NT2/D1 (cell line): Measurements from ENCODE around the gene NUP43.

Experiments
- SUZ12 ChIP-seq: IDR thresholded peaks from 2 replicates; pipeline ENCODE4 v1.6.1; 2011; ENCODE audit not compliant: insufficient read length, insufficient read depth; ENCODE audit errors: extremely low read depth
- YY1 ChIP-seq: IDR thresholded peaks from 2 replicates; pipeline ENCODE4 v1.6.1; 2011; ENCODE audit not compliant: insufficient read length, insufficient read depth
- ZNF274 ChIP-seq: IDR thresholded peaks from 2 replicates; pipeline ENCODE4 v1.6.1; 2011; ENCODE audit warnings: mild to moderate bottlenecking, low read depth, low read length

DNA sequence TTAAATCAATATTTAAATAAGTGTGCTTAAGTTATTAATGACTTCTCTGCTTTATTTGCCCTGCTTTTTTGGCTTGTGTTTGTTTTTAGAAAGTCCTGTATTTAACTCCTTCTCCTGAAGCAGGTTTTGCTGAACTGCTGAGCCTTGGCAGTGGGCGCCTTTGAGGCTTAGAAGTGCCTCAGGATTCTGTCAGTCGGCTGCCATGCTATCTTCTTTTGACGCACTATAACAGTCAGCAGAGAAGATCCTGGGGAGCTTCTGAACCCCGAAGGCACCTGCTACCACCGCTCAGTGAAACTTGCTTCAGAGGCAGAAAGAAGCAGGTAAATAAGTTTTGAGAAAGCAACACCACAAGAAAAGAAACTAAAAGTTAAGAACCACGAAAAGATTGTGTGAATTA, 25.6 kb upstream of the NUP43 start:
- TF ChIP-seq YY1 (no peak), ZNF274 (no peak), SUZ12 (no peak)
